ACC112 (cell line): ENCODE data around the gene FBLN5.

Source experiments
- H2AFZ ChIP-seq: fragments of 200-600 bp; sonication (generic); one replicate; pipeline ENCODE4 v1.6.0; 2017; ENCODE audit warnings: antibody characterized with exemption, low read length; ENCODE audit not compliant: unreplicated experiment
- H3K27ac ChIP-seq: fragments of 200-600 bp; sonication (generic); 2 replicates; pipeline ENCODE4 v1.5.1; 2014; ENCODE audit warnings: low read depth, mild to moderate bottlenecking, antibody characterized with exemption, low read length, moderate library complexity
- H3K27me3 ChIP-seq: fragments of 200-600 bp; sonication (generic); 2 replicates; pipeline ENCODE4 v1.6.1; 2014; ENCODE audit warnings: mild to moderate bottlenecking, antibody characterized with exemption, low read length, moderate library complexity, mixed read lengths; ENCODE audit not compliant: insufficient read depth
- H3K36me3 ChIP-seq: fragments of 200-600 bp; sonication (generic); 2 replicates; pipeline ENCODE4 v1.6.1; 2016; ENCODE audit warnings: mild to moderate bottlenecking, antibody characterized with exemption, low read length, moderate library complexity, mixed read lengths; ENCODE audit not compliant: insufficient read depth
- H3K4me1 ChIP-seq: fragments of 200-600 bp; sonication (generic); one replicate; pipeline ENCODE4 v1.6.1; 2016; ENCODE audit warnings: low read length, mixed read lengths; ENCODE audit not compliant: insufficient read depth, unreplicated experiment, control insufficient read depth
- H3K4me3 ChIP-seq: fragments of 200-600 bp; sonication (generic); 2 replicates; pipeline ENCODE4 v1.5.1; 2014; ENCODE audit warnings: mild to moderate bottlenecking, low read depth, low read length
- H3K79me2 ChIP-seq: fragments of 200-600 bp; sonication (generic); one replicate; pipeline ENCODE4 v1.6.0; 2016; ENCODE audit warnings: low read length; ENCODE audit not compliant: control insufficient read depth, unreplicated experiment, insufficient read depth

Gene FBLN5

GRCh38 chr14:91947475-91948184, at the start of gene FBLN5:
FBLN5 (minus strand) TSS chr14:91947694; CDS start chr14:91947229, 465 bp downstream.
- Histone ChIP-seq H3K27ac (peak within 1 kb of the TSS; percentile 28), H3K4me3 (peak within 1 kb of the TSS; percentile 89), H3K27me3 (no peaks in the 10 kb centered on the region), H3K4me1 (peaks cover 22% of the 10 kb centered on the region), H2AFZ (peak within 1 kb of the TSS; percentile 86), H3K36me3 (no peaks in the 10 kb centered on the region), H3K79me2 (peaks cover 27% of the 10 kb centered on the region)

GRCh38 chr14:91996948-91997371, 49.5 kb upstream of the FBLN5 start:
- Histone ChIP-seq H3K36me3 (peaks cover 12% of the 10 kb centered on the region), H3K27ac (peak overlapping the region; percentile 49), H3K4me3 (no peak overlapping the region), H3K27me3 (no peaks in the 10 kb centered on the region), H3K4me1 (peaks cover 40% of the 10 kb centered on the region), H3K79me2 (peaks cover 2% of the 10 kb centered on the region), H2AFZ (no peak overlapping the region)

GRCh38 chr14:91987192-91987591, 39.7 kb upstream of the FBLN5 start:
- peaks cover 43% of the 10 kb centered on the region for H3K36me3 ChIP-seq
- no peaks in the 10 kb centered on the region for H3K27me3 ChIP-seq
- no peak overlapping the region for H3K27ac ChIP-seq
- H3K79me2 ChIP-seq: peaks cover 4% of the 10 kb centered on the region
- H3K4me1 ChIP-seq: peaks cover 41% of the 10 kb centered on the region
- no peak overlapping the region for H3K4me3 ChIP-seq
- H2AFZ ChIP-seq: no peak overlapping the region

- H3K27ac ChIP-seq: peak overlapping the region; percentile 92
- peaks cover 36% of the 10 kb centered on the region for H3K36me3 ChIP-seq
- no peak overlapping the region for H2AFZ ChIP-seq
- peak overlapping the region; percentile 27; the same call in 1 of the 2 replicates for H3K4me3 ChIP-seq
- no peaks in the 10 kb centered on the region for H3K27me3 ChIP-seq
- H3K4me1 ChIP-seq: peaks cover 41% of the 10 kb centered on the region
- H3K79me2 ChIP-seq: peaks cover 4% of the 10 kb centered on the region
Observed at GRCh38 chr14:91985521-91986255, 38.2 kb upstream of the FBLN5 start.

GRCh38 chr14:91985008-91985407, 37.5 kb upstream of the FBLN5 start:
- Histone ChIP-seq H3K36me3 (peaks cover 36% of the 10 kb centered on the region; the same call in 1 of the 2 replicates), H2AFZ (peak overlapping the region; percentile 7), H3K4me1 (peaks cover 46% of the 10 kb centered on the region), H3K79me2 (peaks cover 4% of the 10 kb centered on the region), H3K4me3 (peak overlapping the region; percentile 27; the same call in 1 of the 2 replicates), H3K27me3 (no peaks in the 10 kb centered on the region), H3K27ac (peak overlapping the region; percentile 92)

GRCh38 chr14:91983588-91983987, 36.1 kb upstream of the FBLN5 start:
- Histone ChIP-seq H3K36me3 (peaks cover 29% of the 10 kb centered on the region; the same call in 1 of the 2 replicates), H3K27ac (peak overlapping the region; percentile 92), H3K79me2 (peaks cover 8% of the 10 kb centered on the region), H3K4me3 (no peak overlapping the region), H3K27me3 (no peaks in the 10 kb centered on the region), H3K4me1 (peaks cover 54% of the 10 kb centered on the region), H2AFZ (no peak overlapping the region)

GRCh38 chr14:91980157-91980556, 32.7 kb upstream of the FBLN5 start:
- Histone ChIP-seq H3K27ac (peak overlapping the region; percentile 68), H3K79me2 (peaks cover 8% of the 10 kb centered on the region), H3K4me1 (peaks cover 38% of the 10 kb centered on the region)

GRCh38 chr14:91977884-91978283, 30.4 kb upstream of the FBLN5 start:
- Histone ChIP-seq H3K27me3 (no peaks in the 10 kb centered on the region), H3K36me3 (peaks cover 32% of the 10 kb centered on the region), H2AFZ (no peak overlapping the region), H3K4me3 (no peak overlapping the region), H3K4me1 (peaks cover 15% of the 10 kb centered on the region), H3K27ac (no peak overlapping the region), H3K79me2 (peaks cover 8% of the 10 kb centered on the region)

More at GRCh38 chr14:91980157-91980556, 32.7 kb upstream of the FBLN5 start:
- Histone ChIP-seq H3K36me3 (peaks cover 24% of the 10 kb centered on the region), H3K4me3 (no peak overlapping the region), H2AFZ (no peak overlapping the region), H3K27me3 (no peaks in the 10 kb centered on the region)

GRCh38 chr14:91975763-91976162, 28.3 kb upstream of the FBLN5 start:
- Histone ChIP-seq H3K27me3 (no peaks in the 10 kb centered on the region), H3K36me3 (peaks cover 33% of the 10 kb centered on the region), H3K79me2 (peaks cover 4% of the 10 kb centered on the region), H3K4me1 (peaks cover 12% of the 10 kb centered on the region), H3K27ac (no peak overlapping the region), H2AFZ (no peak overlapping the region), H3K4me3 (no peak overlapping the region)

GRCh38 chr14:91971188-91971778, 23.8 kb upstream of the FBLN5 start:
- Histone ChIP-seq H3K27ac (no peak overlapping the region), H3K79me2 (no peaks in the 10 kb centered on the region), H2AFZ (no peak overlapping the region), H3K4me1 (no peaks in the 10 kb centered on the region), H3K27me3 (no peaks in the 10 kb centered on the region), H3K4me3 (no peak overlapping the region), H3K36me3 (peaks cover 23% of the 10 kb centered on the region)
